H7 (cell line): Measurements from ENCODE around the gene RNF166. TPM values are rescaled to one million over a fixed set of nuclear protein-coding genes. Genes with fewer than 3 reads are reported as not detected.

Source experiments
- DNase-seq: peaks from one replicate; pipeline ENCODE4 v3.0.0; 2012
- H3K27me3 ChIP-seq: 2 replicates; pipeline ENCODE4 v1.6.0; 2011; ENCODE audit warnings: mild to moderate bottlenecking, low read length; ENCODE audit not compliant: control insufficient read depth, insufficient read depth
- H3K36me3 ChIP-seq: replicated peaks from 2 replicates; pipeline ENCODE4 v1.5.1; 2011; ENCODE audit warnings: low read length; ENCODE audit not compliant: control insufficient read depth, insufficient read depth
- H3K4me3 ChIP-seq: 2 replicates; pipeline ENCODE4 v1.5.1; 2011; ENCODE audit warnings: low read depth, mild to moderate bottlenecking, control low read depth, low read length, moderate library complexity; ENCODE audit not compliant: insufficient read depth
- total RNA-seq: library from RNA; depleted of rRNA; stranded (reverse); fragments of >200 nt; shearing (Covaris generic); gene quantifications from 2 replicates; pipeline ENCODE4 v1.2.3, GENCODE V29; 2014

Gene RNF166
- total RNA-seq, 1 experiment from 2014 or later, result 45.3 TPM

DNA sequence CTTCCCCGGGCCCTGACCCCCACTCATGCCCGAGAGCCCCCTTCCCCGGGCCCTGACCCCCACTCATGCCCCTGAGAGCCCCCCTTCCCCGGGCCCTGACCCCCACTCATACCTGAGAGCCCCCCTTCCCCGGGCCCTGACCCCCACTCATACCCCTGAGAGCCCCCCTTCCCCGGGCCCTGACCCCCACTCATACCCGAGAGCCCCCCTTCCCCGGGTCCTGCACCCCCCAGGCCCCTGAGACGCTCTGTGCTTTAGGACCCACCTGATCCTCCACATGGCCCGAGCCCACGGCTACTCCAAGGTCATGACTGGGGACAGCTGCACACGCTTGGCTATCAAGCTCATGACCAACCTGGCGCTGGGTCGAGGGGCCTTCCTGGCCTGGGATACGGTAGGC, 6.8 kb upstream of the RNF166 start:
- H3K36me3 ChIP-seq, result peaks cover 3% of the 10 kb centered on the region
- H3K4me3 ChIP-seq, result no peak overlapping the region
- no peaks in the 10 kb centered on the region for H3K27me3 ChIP-seq
- peak; percentile 85 for DNase-seq

DNA sequence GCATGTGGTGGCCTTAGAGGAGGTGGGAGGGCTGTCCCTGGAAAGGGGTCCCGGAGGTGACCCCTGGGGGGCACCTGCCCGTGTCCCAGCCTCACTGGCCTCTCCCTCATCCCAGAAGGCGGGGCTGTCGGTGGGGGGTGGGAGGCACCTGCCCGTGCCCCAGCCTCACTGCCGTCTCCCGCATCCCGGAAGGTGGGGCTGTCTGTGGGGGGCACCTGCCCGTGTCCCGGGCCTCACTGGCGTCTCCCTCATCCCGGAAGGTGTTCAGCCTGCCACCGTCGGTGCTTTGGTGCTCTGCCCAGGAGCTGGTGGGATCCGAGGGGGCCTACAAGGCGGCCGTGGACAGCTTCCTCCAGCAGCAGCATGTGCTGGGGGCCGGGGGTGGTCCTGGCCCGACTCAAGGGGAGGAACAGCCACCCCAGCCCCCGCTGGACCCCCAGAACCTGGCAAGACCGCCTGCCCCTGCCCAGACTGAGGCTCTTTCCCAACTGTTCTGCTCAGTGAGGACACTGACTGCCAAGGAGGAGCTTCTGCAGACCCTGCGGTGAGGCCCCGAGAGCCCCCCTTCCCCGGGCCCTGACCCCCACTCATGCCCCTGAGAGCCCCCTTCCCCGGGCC, 6.3 kb upstream of the RNF166 start:
- Histone ChIP-seq H3K4me3 (no peak overlapping the region), H3K27me3 (no peaks in the 10 kb centered on the region), H3K36me3 (peaks cover 3% of the 10 kb centered on the region)
- DNase-seq, result no peak

DNA sequence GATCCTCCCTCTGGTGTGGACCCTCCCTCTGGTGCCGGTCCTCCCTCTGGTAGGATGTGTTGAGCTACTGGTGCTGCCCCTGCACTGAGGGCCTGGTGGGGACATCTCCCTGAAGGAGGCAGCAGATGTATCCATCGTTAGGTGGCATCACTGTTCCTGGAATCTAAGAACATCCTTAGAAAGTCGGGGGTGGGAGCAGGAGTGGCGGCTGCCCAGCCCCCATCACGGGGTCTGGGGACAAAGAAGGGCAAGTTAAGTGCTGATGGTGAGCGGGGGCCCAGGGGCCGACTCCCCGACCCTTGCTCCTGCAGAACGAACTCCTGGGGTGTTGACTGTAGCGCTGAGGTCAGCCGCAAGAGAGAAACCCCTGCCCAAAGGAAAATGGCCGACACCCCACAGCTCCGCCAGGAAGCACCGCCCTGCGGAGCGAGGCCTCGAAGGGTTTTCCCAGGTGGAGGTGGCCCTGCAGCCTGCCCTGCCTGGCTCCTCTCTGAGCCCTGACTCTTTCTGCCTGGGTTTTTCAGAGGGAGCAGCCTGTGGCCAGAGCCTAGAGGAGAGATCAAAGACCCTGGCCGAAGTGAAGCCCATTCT, 5.6 kb upstream of the RNF166 start:
- peak; percentile 83 for DNase-seq
- no peak overlapping the region for H3K4me3 ChIP-seq
- H3K36me3 ChIP-seq, result peaks cover 3% of the 10 kb centered on the region
- no peaks in the 10 kb centered on the region for H3K27me3 ChIP-seq

DNA sequence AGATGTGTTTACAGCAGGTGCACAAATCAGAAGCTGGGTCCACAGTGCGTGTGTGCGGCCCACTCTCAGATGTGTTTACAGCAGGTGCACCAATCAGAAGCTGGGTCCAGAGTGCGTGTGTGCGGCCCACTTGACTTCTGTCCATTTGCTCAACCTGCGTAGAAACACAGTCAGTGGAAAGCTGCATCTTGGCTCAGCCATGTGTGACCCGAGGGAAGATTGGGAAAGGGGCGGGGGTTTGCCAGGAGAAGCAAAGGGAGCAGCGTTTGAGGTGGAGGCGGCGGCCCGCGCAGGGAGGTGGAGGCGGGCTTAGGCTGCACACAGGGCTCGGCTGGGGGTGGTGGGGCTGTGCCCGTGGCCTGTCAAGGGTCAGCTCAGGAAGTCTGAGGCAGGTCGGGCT, 4.3 kb upstream of the RNF166 start:
- peaks cover 2% of the 10 kb centered on the region for H3K36me3 ChIP-seq
- DNase-seq, result no peak
- H3K4me3 ChIP-seq, result no peak overlapping the region
- no peaks in the 10 kb centered on the region for H3K27me3 ChIP-seq

DNA sequence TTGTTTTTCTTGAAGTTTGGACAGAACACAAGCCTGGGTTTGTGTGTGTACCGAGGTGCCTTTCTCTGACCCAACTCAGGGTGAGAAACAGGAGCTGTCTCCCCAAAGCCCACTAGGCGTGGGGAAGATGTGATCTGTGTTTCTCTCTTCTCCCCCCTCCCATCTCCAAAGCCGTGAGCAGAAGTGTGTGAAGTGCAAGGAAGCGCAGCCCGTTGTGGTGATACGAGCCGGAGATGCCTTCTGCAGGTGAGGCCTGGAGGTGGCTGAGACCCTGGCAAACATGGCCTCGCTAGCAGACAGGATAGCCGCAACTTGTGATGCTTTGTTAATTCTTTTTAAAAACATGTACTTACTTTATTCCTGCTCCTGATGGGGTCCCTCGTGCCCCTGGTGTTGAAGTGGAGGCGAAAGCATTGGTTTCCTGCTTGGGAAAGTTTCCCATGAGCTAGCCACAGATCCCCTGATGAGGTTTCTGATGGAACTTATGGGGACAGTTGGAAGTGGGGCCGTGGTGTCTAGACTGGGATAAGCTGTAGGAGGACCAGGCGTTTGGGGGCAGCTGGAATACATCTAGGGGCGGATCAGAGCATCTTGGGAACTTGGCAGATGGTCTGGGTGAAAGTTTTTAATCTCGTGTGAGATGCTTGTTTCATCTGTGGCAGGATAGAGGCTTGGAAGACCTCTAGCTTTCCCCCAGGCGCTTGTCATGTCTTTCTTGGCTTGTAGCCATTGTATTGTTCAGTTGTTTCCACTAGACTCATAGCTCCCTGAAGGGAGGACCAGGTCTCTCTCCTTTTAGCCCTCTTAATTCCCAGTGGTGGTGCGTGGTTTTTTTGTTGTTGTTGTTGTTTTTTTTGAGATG, 988 bp upstream of the RNF166 start:
- peaks cover 2% of the 10 kb centered on the region for H3K36me3 ChIP-seq
- no peak for DNase-seq
- H3K4me3 ChIP-seq, result peak overlapping the region; percentile 91
- no peaks in the 10 kb centered on the region; the same call in 1 of the 2 replicates for H3K27me3 ChIP-seq

DNA sequence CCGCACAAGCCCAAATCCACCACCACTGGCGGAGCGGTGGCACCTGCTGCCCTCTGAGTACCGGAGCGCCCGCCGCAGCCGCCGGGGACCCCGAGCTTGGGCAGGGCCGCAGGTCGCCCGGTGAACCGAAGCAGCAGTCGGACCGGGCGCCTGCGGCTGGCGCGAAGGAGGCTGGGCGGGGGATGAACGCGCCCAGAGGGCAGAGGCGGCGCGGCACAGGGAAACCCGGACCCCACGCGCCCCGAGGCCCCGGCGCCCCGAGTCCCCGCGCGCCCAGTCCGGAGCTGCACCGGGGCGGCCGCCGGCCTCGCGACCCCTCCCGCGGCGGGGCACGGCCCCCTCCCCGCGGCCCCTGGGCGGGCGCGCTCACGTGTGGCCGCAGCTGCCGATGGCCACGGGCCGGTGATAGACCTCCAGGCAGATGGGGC, 393 bp downstream of the RNF166 start:
- peak overlapping the region; percentile 91 for H3K4me3 ChIP-seq
- H3K36me3 ChIP-seq, result peaks cover 2% of the 10 kb centered on the region
- peak; percentile 90 for DNase-seq

DNA sequence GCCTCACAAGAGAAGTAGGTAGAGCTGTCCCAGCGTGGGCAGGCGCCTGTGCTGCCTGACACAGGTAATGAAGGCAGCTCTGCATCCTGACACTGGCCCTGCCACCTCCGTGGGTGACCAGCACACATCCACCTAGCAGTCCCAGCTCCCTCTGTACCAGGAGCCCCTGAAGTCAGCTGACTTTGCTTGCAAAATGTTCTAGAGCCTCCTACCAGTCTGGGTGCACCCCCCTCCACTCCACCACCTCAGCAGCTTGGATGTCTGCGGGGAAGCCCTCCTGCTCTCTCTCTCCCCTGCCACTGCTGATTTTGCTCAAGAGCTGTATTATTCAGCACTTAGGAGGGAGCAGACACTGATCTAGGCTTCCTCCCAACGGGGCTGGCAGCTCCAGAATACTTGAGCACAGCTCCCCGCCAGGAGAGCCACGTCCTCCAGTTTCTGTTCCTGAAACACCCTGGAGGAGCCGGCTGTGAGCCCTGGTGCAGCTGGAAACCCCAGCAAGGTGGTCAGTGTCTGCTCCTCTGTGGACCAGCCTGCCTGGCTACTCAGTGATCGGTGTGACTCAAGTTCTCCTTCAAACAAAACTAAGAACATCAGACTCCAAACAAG, 1.0 kb downstream of the RNF166 start:
- DNase-seq, result no peak
- Histone ChIP-seq H3K36me3 (peaks cover 2% of the 10 kb centered on the region), H3K4me3 (peak overlapping the region; percentile 91), H3K27me3 (no peaks in the 10 kb centered on the region; the same call in 1 of the 2 replicates)

More for the DNA sequence above, 393 bp downstream of the RNF166 start:
- no peaks in the 10 kb centered on the region; the same call in 1 of the 2 replicates for H3K27me3 ChIP-seq

DNA sequence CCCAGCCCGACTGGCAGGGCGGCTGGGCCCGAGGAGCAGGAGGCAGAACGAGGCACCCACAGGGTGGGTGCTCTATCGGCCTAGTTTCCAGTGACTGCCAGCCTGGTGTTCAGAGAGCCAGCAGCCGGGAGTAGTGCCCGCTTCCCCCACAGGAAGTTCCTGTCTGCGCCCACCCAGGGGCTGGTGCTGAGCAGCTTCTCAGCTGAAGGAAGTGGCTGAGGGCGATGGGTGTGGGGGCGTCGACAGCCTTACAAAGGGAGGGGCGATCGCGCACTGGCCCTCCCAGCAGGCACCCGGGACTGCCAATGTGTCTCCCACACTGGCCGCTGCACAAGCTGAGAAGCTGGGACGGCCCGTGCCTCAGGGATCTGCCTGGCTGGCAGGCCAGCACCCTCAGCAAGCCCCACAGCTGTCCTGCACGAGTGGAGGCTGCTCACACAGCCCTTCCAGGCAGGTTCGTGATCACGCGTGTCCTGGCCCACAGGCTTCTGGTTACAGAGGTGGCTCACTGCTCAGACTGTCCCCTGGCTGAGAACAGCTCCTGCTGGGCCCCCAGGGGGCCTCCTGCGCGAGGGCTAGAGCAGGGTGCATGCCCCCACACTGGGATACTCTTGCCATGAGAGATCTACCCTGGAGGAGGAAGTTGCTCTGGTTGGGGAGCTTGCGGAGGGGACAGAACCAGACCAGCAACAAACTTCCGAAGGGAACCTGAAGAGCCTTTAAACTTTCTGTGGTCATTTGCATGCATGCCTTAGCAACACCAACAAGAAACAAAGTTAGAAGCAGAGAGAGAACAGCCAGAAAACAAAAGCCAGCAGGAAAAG, 2.5 kb downstream of the RNF166 start:
- DNase-seq, result no peak
- no peaks in the 10 kb centered on the region; the same call in 1 of the 2 replicates for H3K27me3 ChIP-seq

DNA sequence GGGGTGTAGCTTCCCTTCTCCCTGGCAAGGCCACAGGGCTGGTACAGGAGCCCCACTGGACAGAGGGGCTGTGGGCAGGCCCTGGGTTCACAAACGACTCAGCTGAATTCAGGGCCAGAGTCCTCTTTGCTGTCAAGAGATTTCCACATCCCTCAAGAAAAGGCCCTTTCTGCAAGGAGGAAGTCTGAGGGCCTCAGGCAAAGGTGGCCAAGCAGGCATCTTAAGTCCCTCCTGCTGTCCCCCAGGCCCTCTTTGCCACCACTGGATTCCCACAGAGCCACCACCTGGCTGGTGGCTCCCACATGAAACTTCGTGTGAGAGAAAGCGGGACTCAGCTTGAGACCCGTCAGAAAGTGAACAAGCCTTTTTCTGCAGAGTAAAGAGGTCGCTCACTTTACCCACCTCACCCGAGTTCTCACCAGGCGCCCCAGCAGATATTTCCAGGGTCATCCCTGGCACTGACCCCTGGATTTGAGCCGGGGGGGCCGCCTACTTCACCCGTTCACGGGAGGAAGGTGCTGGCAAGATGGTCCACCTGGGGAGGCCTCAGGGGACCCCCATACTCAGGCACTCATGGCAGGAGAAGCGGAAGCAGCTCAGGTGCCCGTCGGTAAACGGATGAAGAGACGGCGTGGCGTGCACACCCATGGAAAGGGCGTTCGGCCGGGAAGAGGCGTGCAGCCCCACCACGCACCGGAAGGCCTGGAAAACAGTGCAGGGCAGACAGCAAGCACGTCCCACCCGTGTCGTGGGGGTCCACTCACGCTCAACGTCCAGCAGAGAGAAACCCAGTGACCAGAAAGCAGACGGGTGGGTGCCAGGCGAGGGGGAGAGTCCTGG, 3.6 kb downstream of the RNF166 start:
- H3K4me3 ChIP-seq, result no peak overlapping the region
- no peak for DNase-seq
- peaks cover 4% of the 10 kb centered on the region for H3K36me3 ChIP-seq
- no peaks in the 10 kb centered on the region; the same call in 1 of the 2 replicates for H3K27me3 ChIP-seq

More for the DNA sequence above, 2.5 kb downstream of the RNF166 start:
- peaks cover 4% of the 10 kb centered on the region for H3K36me3 ChIP-seq
- no peak overlapping the region for H3K4me3 ChIP-seq

DNA sequence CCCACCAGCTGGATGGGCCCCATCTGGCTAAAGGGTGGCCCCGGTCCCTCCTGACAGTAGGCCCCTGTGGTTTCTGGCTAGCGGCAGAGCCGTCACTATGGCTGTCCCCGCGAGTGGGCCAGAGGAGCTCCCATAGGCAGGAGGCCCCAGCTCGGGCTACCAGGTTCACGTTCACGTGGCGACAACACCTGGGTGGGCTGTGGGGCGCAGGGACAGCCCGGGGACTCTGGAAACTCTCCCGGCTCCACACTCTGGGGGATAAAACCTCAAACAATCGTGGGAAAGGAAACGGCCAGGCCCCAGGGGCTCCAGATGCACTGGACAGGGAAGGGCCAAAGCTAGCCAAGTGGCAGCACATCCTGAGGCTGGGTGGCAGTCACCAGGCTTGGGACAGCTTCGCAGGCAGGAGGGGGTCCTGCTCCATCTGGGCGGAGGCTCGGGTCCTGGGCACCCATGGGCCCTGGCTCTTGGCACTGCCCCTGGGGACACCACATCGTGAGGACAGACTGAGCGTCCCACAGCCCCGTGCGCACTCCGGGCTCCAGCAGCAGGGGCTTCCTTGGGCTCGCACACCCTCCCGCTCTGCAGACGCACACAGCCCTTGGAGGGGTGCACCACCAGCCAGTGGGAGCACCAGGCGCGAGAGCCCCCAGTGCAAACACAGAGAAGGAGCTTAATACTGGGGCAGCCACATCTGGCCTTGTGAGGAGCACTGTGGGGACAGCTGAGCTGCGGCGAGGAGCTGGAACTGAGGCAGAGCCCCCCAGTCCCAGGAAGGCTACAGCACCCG, 4.4 kb downstream of the RNF166 start:
- no peaks in the 10 kb centered on the region; the same call in 1 of the 2 replicates for H3K27me3 ChIP-seq
- DNase-seq, result no peak
- no peak overlapping the region for H3K4me3 ChIP-seq
- H3K36me3 ChIP-seq, result peaks cover 4% of the 10 kb centered on the region

DNA sequence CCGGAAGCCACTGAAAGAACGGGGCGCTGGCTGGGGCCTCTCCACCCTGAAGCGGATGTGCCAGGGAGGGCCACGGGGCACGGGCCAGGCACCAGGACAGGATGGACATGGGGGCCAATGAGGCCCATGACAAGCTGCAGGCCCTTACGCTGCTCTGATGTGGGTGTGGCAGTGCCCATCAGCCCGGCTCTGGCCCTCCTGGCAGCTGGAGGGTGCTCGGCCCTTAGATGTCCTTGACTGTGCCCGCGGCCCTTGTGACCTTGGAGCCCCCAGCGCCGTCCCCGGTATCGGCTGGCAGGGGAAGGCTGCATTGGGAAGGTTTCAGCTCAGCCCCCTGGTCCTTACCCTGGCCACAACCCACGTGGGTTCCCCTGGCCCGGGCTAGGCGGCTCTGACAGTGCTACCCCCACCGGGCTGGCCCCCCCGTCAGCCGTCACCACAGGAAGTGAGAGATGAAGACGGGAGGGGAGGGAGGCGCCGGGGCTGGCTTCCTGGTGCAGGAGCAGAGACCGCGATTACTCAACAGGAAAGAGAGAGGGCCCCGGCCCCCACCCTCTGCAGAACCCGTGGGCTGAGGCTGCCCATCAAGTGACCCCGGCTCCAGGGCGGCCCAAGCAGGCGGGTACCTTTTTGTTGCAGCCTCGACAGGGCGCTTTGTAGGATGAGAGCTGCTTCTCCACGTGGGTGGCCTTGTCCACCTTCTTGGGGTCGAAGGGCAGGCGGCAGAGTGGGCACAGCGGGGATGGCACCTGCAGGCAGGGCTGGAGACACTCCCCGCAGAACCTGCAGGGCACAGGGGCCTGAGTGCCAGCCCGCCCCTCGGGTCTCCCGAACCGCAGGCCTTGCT, 5.3 kb downstream of the RNF166 start:
- no peaks in the 10 kb centered on the region; the same call in 1 of the 2 replicates for H3K27me3 ChIP-seq
- no peak overlapping the region for H3K4me3 ChIP-seq
- no peak for DNase-seq
- H3K36me3 ChIP-seq, result peaks cover 4% of the 10 kb centered on the region

DNA sequence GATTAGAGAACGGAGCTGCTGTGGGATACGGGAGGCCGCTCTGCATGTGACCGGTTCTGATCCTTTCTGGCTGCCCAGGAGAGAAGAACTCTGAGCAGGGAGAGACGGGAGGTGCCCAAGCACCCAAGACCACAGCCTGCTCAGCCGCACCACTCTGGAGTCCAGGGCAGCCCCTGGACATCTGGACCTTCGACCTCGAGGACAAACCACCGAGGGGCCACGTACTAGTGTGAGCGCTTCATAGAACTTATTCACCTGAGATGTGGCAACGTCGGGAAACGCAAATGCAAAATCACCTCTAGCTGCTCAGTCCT, 5.9 kb downstream of the RNF166 start:
- Histone ChIP-seq H3K36me3 (peaks cover 4% of the 10 kb centered on the region), H3K4me3 (no peak overlapping the region), H3K27me3 (no peaks in the 10 kb centered on the region; the same call in 1 of the 2 replicates)
- DNase-seq, result no peak
